Heart left ventricle (tissue), 13 donors: ENCODE results near the gene NPHS1.

ENCODE experiments used
- POLR2A ChIP-seq, 2 donors: fragments of 450-650 bp; IDR thresholded peaks; one replicate each; pipeline ENCODE4 v1.6.1; 2017; ENCODE audit warnings: antibody characterized with exemption in 2 of 2, mild to moderate bottlenecking in 2 of 2, moderate library complexity in 2 of 2
- TF ChIP-seq, protein P1 (sequence below), 12 donors: fragments of 200-600 bp; sonication (generic) in 4 of 12; IDR thresholded peaks; one replicate each; pipeline versions ENCODE4 v1.5.0 to v1.8.0; 2018 to 2022; ENCODE audit warnings: antibody characterized with exemption in 12 of 12, mild to moderate bottlenecking in 5 of 12
- donor health status: ischemic (EF 13 %, LVEDD 7.1; RV severe dilation, severe dysfunction).
- donor health status: DM: no; HTN: yes; CAD: no.
- donor health status: DM: no; HTN: no; CAD: no.
- donor health status: ischemic (EF 25% LVEDD 6.9; RV normal size, moderate dysfunction).
- donor health status: ischemic (EF 25% LVEDD 5.7; RV mildly dilated, moderate dysfunction).
- donor health status: ischemic (EF 35%, LVEDD 5.7; RV mildly dilated, moderate dysfunction).
- donor health status: nonischemic (EF 11% LVEDD 7.7; RV severe dilation, severe dysfunction).
- donor health status: DM: yes; HTN: yes; CAD: no.
- donor health status: PGD.
- donor health status: ischemic (EF 29% LVEDD 5.4; RV normal size, mild dysfunction).
- donor health status: nonischemic (EF 23%, LVEDD 6.1; RV moderate dilation, normal function).

DNA sequence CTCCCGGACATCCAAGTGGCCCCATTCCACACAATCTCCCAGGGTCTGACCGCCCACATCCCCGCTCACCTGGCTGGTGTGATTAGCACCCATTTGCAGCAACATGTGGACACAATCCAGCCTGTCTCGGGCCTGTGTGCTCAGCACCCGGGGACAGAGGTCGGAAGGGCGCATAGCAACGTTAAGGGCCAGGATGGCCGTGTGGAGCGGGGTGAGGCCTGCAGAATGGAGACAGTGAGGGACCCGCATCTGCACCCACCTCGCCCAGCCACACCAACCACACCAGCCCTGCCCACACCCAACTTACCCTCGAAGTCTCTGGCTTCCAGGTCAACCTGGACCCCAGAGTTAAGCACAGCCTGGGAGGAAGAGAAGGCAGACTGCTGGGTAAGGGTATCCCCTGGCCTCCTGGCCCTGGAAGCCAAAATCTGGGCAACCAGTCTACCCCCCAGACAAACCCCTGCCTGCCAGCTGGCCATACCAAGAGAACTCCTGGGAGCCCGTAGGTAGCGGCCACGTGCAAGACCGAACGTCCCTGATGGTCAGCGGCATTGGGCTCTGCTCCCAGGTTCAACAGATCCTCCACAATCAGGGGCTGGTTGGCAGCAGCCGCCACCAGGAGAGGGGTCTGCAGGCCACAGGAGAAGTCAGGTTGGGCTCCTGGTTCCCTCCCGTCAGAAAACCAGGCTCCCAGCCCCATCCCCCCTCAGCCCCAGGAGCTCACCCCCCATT lies 43.8 kb upstream of the NPHS1 start:
- TF ChIP-seq, protein P1, sequence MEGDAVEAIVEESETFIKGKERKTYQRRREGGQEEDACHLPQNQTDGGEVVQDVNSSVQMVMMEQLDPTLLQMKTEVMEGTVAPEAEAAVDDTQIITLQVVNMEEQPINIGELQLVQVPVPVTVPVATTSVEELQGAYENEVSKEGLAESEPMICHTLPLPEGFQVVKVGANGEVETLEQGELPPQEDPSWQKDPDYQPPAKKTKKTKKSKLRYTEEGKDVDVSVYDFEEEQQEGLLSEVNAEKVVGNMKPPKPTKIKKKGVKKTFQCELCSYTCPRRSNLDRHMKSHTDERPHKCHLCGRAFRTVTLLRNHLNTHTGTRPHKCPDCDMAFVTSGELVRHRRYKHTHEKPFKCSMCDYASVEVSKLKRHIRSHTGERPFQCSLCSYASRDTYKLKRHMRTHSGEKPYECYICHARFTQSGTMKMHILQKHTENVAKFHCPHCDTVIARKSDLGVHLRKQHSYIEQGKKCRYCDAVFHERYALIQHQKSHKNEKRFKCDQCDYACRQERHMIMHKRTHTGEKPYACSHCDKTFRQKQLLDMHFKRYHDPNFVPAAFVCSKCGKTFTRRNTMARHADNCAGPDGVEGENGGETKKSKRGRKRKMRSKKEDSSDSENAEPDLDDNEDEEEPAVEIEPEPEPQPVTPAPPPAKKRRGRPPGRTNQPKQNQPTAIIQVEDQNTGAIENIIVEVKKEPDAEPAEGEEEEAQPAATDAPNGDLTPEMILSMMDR (IDR thresholded peaks at IDR 0.05): no peak
- no peak for TF ChIP-seq POLR2A (IDR thresholded peaks at IDR 0.05)
